DOHH2 (cell line): Measurements from ENCODE around the gene ADARB1.

Experiments used
- H3F3A ChIP-seq: fragments of 200-600 bp; sonication (generic), shearing (Covaris generic); 2 replicates; pipeline ENCODE4 v1.6.0; 2016; ENCODE audit warnings: antibody characterized with exemption, mild to moderate bottlenecking; ENCODE audit not compliant: control insufficient read depth, insufficient read depth
- H3K27ac ChIP-seq: fragments of 200-600 bp; sonication (generic); 2 replicates; pipeline ENCODE4 v1.5.1; 2014; ENCODE audit warnings: low read depth, mild to moderate bottlenecking, low read length, moderate library complexity
- H3K27me3 ChIP-seq: fragments of 200-600 bp; sonication (generic); 2 replicates; pipeline ENCODE4 v1.6.1; 2014; ENCODE audit warnings: mild to moderate bottlenecking, low read length, mixed read lengths; ENCODE audit not compliant: control insufficient read depth
- H3K36me3 ChIP-seq: fragments of 200-600 bp; sonication (generic); 2 replicates; pipeline ENCODE4 v1.6.1; 2014; ENCODE audit warnings: mild to moderate bottlenecking, low read length, moderate library complexity, mixed read lengths; ENCODE audit not compliant: control insufficient read depth
- H3K4me1 ChIP-seq: fragments of 200-600 bp; sonication (generic); 2 replicates; pipeline ENCODE4 v1.6.1; 2014; ENCODE audit warnings: mild to moderate bottlenecking, low read length, mixed read lengths; ENCODE audit not compliant: control insufficient read depth
- H3K4me2 ChIP-seq: fragments of 200-600 bp; sonication (generic); 2 replicates; pipeline ENCODE4 v1.6.0; 2014; ENCODE audit warnings: mild to moderate bottlenecking, low read length, moderate library complexity
- H3K4me3 ChIP-seq: fragments of 200-600 bp; sonication (generic); 2 replicates; pipeline ENCODE4 v1.5.1; 2014; ENCODE audit warnings: mild to moderate bottlenecking, low read length, mixed read lengths
- H3K79me2 ChIP-seq: fragments of 200-600 bp; sonication (generic); 2 replicates; pipeline ENCODE4 v1.6.1; 2014; ENCODE audit warnings: mild to moderate bottlenecking, low read length, mixed read lengths; ENCODE audit not compliant: control insufficient read depth
- H3K9me2 ChIP-seq: fragments of 200-600 bp; sonication (generic); replicated peaks from 2 replicates; pipeline ENCODE4 v1.6.1; 2014; ENCODE audit warnings: mild to moderate bottlenecking, low read length, mixed read lengths; ENCODE audit not compliant: control insufficient read depth
- H3K9me3 ChIP-seq: fragments of 200-600 bp; sonication (generic); 2 replicates; pipeline ENCODE4 v1.6.1; 2014; ENCODE audit warnings: antibody characterized with exemption, low read length, mixed read lengths; ENCODE audit not compliant: control insufficient read depth, insufficient read depth
- H4K20me1 ChIP-seq: fragments of 200-600 bp; sonication (generic); 2 replicates; pipeline ENCODE4 v1.6.0; 2014; ENCODE audit warnings: low read depth, mild to moderate bottlenecking, antibody characterized with exemption, low read length, moderate library complexity; ENCODE audit not compliant: control insufficient read depth, insufficient read depth
- CTCF ChIP-seq: fragments of 200-600 bp; sonication (generic); IDR thresholded peaks from one replicate; pipeline ENCODE4 v1.5.1; 2014; ENCODE audit warnings: antibody characterized with exemption, mild to moderate bottlenecking, low read depth, low read length; ENCODE audit not compliant: poor library complexity, severe bottlenecking
- EZH2phosphoT487 ChIP-seq: fragments of 200-600 bp; sonication (generic); IDR thresholded peaks from 2 replicates; pipeline ENCODE4 v1.6.1; 2017; ENCODE audit warnings: borderline replicate concordance, mild to moderate bottlenecking, antibody characterized with exemption, low read length, moderate library complexity, mixed read lengths

Gene ADARB1

GRCh38 chr21:45256912-45257672 is 182.7 kb downstream of the ADARB1 start:
- H3K4me3 ChIP-seq, result no peak overlapping the region
- H3K9me3 ChIP-seq, result no peaks in the 10 kb centered on the region
- TF ChIP-seq CTCF (no peak), EZH2phosphoT487 (no peak)
- no peak overlapping the region for H3K4me2 ChIP-seq
- no peaks in the 10 kb centered on the region for H3K79me2 ChIP-seq
- peaks cover 6% of the 10 kb centered on the region; the same call in 1 of the 2 replicates for H3K4me1 ChIP-seq
- H3K9me2 ChIP-seq, result no peaks in the 10 kb centered on the region
- H3K27ac ChIP-seq, result no peak overlapping the region
- H3F3A ChIP-seq, result no peaks in the 10 kb centered on the region
- H4K20me1 ChIP-seq, result no peaks in the 10 kb centered on the region
- H3K36me3 ChIP-seq, result no peaks in the 10 kb centered on the region
- no peaks in the 10 kb centered on the region for H3K27me3 ChIP-seq

- Histone ChIP-seq H3K27me3 (no peaks in the 10 kb centered on the region), H3K9me2 (no peaks in the 10 kb centered on the region), H4K20me1 (no peaks in the 10 kb centered on the region), H3F3A (no peaks in the 10 kb centered on the region), H3K79me2 (no peaks in the 10 kb centered on the region), H3K4me2 (no peak overlapping the region), H3K27ac (no peak overlapping the region), H3K36me3 (no peaks in the 10 kb centered on the region), H3K4me3 (no peak overlapping the region), H3K9me3 (no peaks in the 10 kb centered on the region), H3K4me1 (peaks cover 6% of the 10 kb centered on the region; the same call in 1 of the 2 replicates)
- no peak for TF ChIP-seq CTCF
These were observed 183.4 kb downstream of the ADARB1 start for GRCh38 chr21:45257673-45258341.

GRCh38 chr21:45258466-45258865 is 184.1 kb downstream of the ADARB1 start:
- TF ChIP-seq CTCF (no peak), EZH2phosphoT487 (no peak)
- peaks cover 6% of the 10 kb centered on the region; the same call in 1 of the 2 replicates for H3K4me1 ChIP-seq
- H3K27me3 ChIP-seq, result no peaks in the 10 kb centered on the region
- no peaks in the 10 kb centered on the region for H3K36me3 ChIP-seq
- H3K4me2 ChIP-seq, result no peak overlapping the region
- H3K79me2 ChIP-seq, result no peaks in the 10 kb centered on the region
- H4K20me1 ChIP-seq, result no peaks in the 10 kb centered on the region
- no peaks in the 10 kb centered on the region for H3F3A ChIP-seq
- H3K9me3 ChIP-seq, result no peaks in the 10 kb centered on the region
- no peak overlapping the region for H3K4me3 ChIP-seq
- no peak overlapping the region for H3K27ac ChIP-seq
- H3K9me2 ChIP-seq, result no peaks in the 10 kb centered on the region
